ENCODE measurements around the gene USP4.
"Not testable (repeated sequence)": the region's sequence is repeated elsewhere in the genome, so short reads cannot be mapped to it uniquely, and the experiment has no call there.

USP4 gene

DNA sequence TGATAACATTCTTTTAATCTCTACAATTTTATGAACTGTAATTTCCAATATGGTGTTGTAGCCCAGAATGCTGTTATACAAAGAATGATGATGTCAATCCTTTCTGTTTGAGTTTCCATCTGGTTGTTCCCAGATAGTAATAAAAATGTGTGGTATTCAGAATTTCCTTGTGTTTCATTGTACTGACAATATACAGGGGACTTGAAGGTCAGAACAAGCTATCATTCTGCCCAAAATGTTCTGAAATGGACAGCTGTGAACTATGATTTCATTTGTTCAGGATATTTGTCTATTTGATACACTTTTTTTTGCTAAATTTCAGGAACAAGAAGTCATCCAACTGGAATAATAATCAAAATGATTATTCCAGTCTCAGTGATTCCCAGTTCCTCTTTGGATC is 103.6 kb downstream of the USP4 start:
- peaks cover 5% of the 10 kb centered on the region for H3K36me3 Mint-ChIP-seq
- CTCF ChIA-PET: no interaction called here

GRCh38 chr3:49228817-49229216 is 111.0 kb downstream of the USP4 start:
- H3K27me3 Mint-ChIP-seq, H3K27ac Mint-ChIP-seq, H3K36me3 Mint-ChIP-seq, H3K4me3 Mint-ChIP-seq, DNase-seq, H3K4me1 Mint-ChIP-seq: not testable (repeated sequence)
- CTCF ChIA-PET: interaction anchor here (0.6 kb wide), 1 partner anchor 104 kb away, joined by 3 read pairs; no protein-coding TSS in a partner anchor
- peaks cover 54% of the 10 kb centered on the region for H3K9me3 Mint-ChIP-seq

More for the DNA sequence above, 103.6 kb downstream of the USP4 start:
- Mint-ChIP-seq H3K4me1 (peaks cover 6% of the 10 kb centered on the region), H3K27me3 (no peaks in the 10 kb centered on the region), H3K27ac (no peak overlapping the region), H3K4me3 (no peak overlapping the region), H3K9me3 (peaks cover 31% of the 10 kb centered on the region)
- DNase-seq: no peak

Measured in activated naive CD4-positive, alpha-beta T cell treated with anti-CD3 and anti-CD28 coated beads, Interleukin-2, amount 10 ng/mL, durations not matched to agents 7 days and 5 days (primary cell).